Measurements from ENCODE around the gene MTHFR. TPM values are rescaled to one million over a fixed set of nuclear protein-coding genes. Genes with fewer than 3 reads are reported as not detected.

Gene MTHFR
- polyA plus RNA-seq, 1 experiment, result 8.8 TPM

DNA sequence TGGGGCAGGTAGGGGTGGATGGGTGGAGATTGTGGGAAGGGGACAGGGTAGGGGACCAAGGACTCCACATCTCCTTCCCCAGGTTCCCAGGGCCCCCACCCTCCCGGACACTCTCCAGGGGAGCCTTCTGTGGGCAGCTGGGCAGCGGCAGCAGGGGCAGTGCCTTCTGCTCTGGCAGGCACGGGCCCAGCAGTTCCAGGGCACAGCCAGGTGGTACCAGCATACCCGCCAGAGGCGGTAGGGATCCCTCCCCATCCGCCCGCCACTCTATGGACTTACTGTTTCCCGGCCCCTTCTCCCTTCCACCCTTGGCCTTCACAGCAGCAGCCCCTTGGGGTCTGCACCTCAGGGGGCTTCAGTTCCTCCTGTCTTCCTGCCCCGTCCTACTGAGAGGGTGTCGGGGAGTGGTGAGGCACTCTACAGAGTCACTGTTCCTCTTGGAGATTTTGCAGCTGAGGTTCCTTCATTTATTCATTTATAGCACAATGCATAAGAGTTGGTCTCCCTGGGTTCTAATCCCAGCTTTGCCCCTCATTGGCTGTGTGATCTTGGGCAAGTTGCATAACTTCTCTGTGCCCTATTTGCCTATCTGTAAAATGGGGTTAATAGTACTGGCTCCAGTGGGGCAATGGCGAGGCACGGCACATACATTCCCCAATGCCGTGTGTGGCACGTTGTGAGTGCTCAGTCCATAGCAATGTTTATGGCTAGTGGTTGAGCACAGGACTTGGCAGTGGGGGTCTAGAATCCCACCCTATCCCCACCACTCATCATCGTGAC lies 26.7 kb downstream of the MTHFR start:
- H3K27ac ChIP-seq (ENCODE audit: low read depth, low read length), result no peak overlapping the region
- H3K4me3 ChIP-seq (ENCODE audit: low read depth, low read length), result no peak overlapping the region
- CTCF ChIA-PET, result interaction anchor here (1.0 kb wide), 1 partner anchor 68 kb away, joined by 3 read pairs; no protein-coding TSS in a partner anchor
- POLR2A ChIA-PET, result no interaction called here
- TF ChIP-seq CTCF (IDR thresholded peaks at IDR 0.05; ENCODE audit: low read depth, low read length), result no peak
- peaks cover 2% of the 10 kb centered on the region for H3K27me3 ChIP-seq (ENCODE audit: control insufficient read depth, insufficient read depth, low read length)
- DNase-seq (ENCODE audit: low read depth, low spot score), result no peak
- peaks cover 4% of the 10 kb centered on the region; the same call in 1 of the 2 replicates for H3K9me3 ChIP-seq (ENCODE audit: control insufficient read depth, insufficient read depth, low read length)

GRCh38 chr1:11778336-11778735 lies 27.4 kb downstream of the MTHFR start:
- no peak for TF ChIP-seq CTCF (IDR thresholded peaks at IDR 0.05; ENCODE audit: low read depth, low read length)
- Histone ChIP-seq H3K27me3 (ENCODE audit: control insufficient read depth, insufficient read depth, low read length) (peaks cover 2% of the 10 kb centered on the region), H3K4me3 (ENCODE audit: low read depth, low read length) (no peak overlapping the region), H3K9me3 (ENCODE audit: control insufficient read depth, insufficient read depth, low read length) (peaks cover 4% of the 10 kb centered on the region; the same call in 1 of the 2 replicates), H3K27ac (ENCODE audit: low read depth, low read length) (no peak overlapping the region)
- CTCF ChIA-PET, result no interaction called here
- DNase-seq (ENCODE audit: low read depth, low spot score), result no peak
- POLR2A ChIA-PET, result no interaction called here

DNA sequence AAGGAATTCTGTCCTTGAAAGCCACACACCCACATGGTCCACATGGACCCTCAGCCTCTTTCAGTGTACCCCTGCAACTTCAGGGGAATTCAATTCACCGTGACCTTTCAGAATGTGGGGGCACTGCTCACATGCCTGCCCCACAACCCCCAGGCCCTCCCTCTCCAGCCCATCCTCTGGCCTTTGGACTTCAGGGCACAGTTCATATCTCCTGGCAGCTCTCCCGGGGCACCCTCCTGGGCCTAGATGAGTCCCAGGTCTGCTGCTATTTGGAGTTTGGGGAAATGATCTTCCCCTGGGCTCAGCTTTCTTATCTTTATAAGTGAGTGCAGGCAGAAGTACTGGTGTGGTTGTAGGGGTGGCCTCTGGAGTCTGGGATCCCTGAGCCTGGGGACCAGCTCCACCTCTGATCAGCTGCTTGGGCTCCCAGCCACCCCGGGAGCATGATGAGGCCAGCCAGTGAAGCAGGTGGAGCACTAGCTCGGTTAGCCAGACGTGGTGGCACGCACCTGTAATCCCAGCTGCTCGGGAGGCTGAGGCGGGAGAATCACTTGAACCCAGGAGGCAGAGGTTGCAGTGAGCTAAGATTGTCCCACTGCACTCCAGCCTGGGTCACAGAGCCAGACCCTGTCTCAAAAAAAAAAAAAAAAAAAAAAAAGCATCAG lies 28.0 kb downstream of the MTHFR start:
- Histone ChIP-seq H3K9me3 (ENCODE audit: control insufficient read depth, insufficient read depth, low read length) (peaks cover 4% of the 10 kb centered on the region; the same call in 1 of the 2 replicates), H3K27me3 (ENCODE audit: control insufficient read depth, insufficient read depth, low read length) (peaks cover 2% of the 10 kb centered on the region), H3K4me3 (ENCODE audit: low read depth, low read length) (no peak overlapping the region), H3K27ac (ENCODE audit: low read depth, low read length) (no peak overlapping the region)
- TF ChIP-seq CTCF (IDR thresholded peaks at IDR 0.05; ENCODE audit: low read depth, low read length), result no peak
- no peak for DNase-seq (ENCODE audit: low read depth, low spot score)
- ChIA-PET CTCF (interaction anchor here (0.5 kb wide), 1 partner anchor 24 kb away, joined by 3 read pairs; no protein-coding TSS in a partner anchor), POLR2A (no interaction called here)

- no peak overlapping the region for H3K27ac ChIP-seq (ENCODE audit: low read depth, low read length)
- H3K27me3 ChIP-seq (ENCODE audit: control insufficient read depth, insufficient read depth, low read length), result peaks cover 2% of the 10 kb centered on the region
- ChIA-PET POLR2A (no interaction called here), CTCF (interaction anchor here (1.3 kb wide), 1 partner anchor 125 kb away, joined by 3 read pairs; no protein-coding TSS in a partner anchor)
- H3K4me3 ChIP-seq (ENCODE audit: low read depth, low read length), result no peak overlapping the region
- peaks cover 2% of the 10 kb centered on the region; the same call in 1 of the 2 replicates for H3K9me3 ChIP-seq (ENCODE audit: control insufficient read depth, insufficient read depth, low read length)
- no peak for DNase-seq (ENCODE audit: low read depth, low spot score)
- TF ChIP-seq CTCF (IDR thresholded peaks at IDR 0.05; ENCODE audit: low read depth, low read length), result no peak
These were observed 31.0 kb downstream of the MTHFR start for GRCh38 chr1:11774753-11775152.

- Histone ChIP-seq H3K9me3 (ENCODE audit: control insufficient read depth, insufficient read depth, low read length) (no peaks in the 10 kb centered on the region), H3K27ac (ENCODE audit: low read depth, low read length) (no peak overlapping the region), H3K27me3 (ENCODE audit: control insufficient read depth, insufficient read depth, low read length) (peaks cover 11% of the 10 kb centered on the region), H3K4me3 (ENCODE audit: low read depth, low read length) (no peak overlapping the region)
- DNase-seq (ENCODE audit: low read depth, low spot score), result no peak
- ChIA-PET POLR2A (no interaction called here), CTCF (interaction anchor here (2.0 kb wide), 1 partner anchor 13 kb away, joined by 10 read pairs; no protein-coding TSS in a partner anchor)
- TF ChIP-seq CTCF (IDR thresholded peaks at IDR 0.05; ENCODE audit: low read depth, low read length), result no peak
These were observed 33.3 kb downstream of the MTHFR start for GRCh38 chr1:11772458-11772857.
